Stimulated activated CD4-positive, alpha-beta T cell treated with anti-CD3 and anti-CD28 coated beads, Interleukin-4, amount 100 ng/mL, for 48 hours (primary cell): ENCODE data around the gene PDGFA.

ENCODE experiments used
- DNase-seq, 2 donors: peaks; one replicate each; pipeline ENCODE4 v3.0.0-alpha.2; 2020; ENCODE audit warnings: low read depth in 2 of 2

PDGFA gene

DNA sequence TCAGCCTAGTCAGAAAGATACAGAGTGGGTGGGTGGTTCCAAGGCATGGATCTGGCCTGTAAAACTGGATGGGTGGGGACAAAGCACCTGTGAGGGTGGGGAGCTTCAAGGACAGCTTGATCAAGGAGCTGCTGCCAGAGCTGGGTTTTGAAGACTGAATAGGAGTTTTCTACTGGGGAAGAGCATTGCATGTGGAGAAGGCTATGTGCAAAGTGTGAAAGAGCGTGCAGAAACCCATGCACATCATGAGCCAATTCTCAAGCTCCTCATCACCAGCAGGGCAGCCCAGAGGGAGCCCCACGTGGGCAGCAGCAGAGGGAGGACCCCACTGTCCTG, 58.6 kb downstream of the PDGFA start:
- DNase-seq = no peak

DNA sequence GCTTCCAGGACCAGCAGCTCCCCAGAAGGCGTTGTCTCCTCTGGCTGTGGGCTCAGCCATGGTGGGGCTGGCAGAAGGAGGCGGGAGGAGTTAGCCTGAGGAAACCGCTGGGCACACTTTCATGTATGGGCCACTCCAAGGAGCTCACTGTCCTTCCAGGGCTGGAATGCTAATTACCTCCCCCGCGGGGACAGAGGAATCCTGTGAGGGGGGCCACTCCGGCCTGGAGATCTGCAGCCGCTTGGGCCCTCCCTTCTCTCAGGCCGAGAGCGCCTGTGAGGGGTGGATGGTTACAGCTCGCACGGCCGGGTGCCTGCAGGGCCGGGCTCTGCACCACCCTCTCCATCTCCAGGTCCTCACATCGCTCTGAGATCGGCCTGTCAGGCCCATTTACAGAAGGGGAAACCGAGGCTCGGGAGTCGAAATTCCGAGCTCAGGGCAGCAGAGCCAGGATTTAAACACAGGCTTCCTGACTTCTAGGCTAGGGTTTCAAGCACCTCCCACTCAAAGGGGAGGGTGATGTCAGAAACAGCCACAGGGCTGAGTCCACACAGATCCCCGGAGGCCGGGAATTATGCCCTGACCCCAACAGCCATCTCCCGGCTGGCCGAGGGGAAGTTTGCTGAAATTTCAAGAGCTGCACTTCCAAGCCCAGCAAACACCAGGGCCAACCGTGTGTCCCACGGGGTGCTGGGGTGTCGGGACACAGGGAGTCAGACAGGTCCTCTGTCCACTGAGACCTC, 59.1 kb downstream of the PDGFA start:
- no peak for DNase-seq

DNA sequence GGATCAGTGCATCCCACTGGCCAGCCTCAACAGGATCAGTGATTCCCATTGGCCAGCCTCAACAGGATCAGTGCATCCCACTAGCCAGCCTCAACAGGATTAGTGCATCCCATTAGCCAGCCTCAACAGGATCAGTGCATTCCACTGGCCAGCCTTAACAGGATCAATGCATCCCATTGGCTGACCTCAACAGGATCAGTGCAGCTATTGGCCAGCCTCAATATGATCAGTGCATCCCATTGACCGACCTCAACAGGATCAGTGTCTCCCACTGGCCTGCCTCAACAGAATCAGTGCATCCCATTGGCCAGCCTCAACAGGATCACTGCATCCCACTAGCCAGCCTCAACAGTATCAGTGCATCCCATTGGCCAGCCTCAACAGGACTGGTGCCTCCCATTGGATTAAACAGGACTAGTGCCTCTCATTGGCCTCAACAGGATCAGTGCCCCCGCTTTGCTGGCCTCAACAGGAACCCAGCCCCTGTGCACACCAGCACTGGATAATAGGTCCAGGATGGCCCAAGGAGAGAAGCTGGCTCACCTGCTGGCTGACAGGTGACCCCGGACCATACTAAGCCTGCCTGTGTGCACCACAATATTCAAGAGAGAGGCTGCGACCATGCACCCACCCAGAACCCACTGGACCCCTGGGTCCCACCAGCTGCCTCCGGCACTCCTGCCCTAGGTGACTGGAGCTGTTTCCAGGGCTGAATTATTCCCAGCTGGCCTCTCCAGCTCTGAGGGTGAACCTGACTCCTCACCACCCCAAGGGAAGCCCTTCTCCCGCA, 59.9 kb downstream of the PDGFA start:
- DNase-seq = no peak

DNA sequence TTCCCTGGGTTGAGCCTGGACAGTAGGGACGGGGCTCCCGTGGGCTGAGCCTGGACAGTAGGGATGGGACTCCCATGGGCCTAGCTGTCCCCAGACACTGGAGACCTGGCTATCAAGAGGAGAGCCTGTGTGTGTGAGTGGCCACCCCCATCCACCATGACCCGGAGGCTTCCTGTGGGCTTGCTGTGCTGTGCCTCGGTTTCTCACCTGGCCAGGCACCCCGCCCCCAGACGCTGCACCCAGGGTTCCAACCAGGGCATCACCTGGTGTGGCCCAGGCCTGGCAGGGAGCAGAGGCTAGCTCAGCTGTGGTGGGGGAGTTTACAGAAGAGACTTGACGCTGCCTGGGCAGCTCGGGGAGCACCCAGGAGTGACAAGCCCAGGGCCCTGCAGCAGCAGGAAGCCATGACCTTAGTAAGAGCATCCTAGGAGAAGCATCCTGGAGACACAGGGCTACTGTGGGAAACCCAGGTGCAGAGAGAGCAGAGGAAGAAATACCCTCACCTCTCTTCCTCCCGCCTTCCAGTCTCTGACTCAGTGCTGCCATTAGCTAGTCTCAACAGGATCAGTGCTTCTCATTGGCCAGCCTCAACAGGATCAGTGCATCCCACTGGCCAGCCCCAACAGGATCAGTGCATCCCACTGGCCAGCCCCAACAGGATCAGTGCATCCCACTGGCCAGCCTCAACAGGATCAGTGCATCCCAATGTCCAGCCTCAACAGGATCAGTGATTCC, 61.0 kb downstream of the PDGFA start:
- no peak for DNase-seq

DNA sequence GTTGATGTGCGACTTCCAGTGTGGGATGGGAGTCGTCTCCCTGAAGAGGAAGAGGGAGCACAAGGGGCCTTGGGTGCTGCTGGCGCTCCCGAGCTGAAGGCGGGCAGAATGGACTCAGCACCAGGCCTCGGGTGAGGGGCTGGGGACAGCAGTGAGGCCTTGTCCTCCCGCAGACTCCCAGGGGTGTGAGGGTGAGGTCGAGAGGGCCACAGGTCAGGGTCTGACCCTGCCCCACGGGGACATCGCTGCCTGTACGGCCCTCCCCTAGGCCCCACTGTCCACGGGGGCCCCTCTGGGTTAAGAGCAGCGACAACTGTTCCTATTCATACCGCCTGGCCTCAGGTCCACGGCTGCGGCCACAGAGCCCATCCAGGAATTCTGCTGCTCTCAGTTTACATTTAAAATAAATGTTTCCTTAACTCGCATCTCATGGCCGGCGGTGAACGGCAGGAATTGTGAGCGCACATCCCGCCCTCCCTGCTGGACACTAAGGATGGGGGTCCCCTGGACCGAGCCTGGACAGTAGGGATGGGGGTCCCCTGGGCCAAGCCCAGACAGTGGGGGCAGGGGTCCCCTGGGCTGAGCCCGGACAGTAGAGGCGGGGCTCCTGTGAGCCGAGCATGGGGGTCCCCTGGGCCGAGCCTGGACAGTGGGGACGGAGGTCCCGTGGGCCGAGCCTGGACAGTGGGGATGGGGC, 61.7 kb downstream of the PDGFA start:
- DNase-seq = no peak

DNA sequence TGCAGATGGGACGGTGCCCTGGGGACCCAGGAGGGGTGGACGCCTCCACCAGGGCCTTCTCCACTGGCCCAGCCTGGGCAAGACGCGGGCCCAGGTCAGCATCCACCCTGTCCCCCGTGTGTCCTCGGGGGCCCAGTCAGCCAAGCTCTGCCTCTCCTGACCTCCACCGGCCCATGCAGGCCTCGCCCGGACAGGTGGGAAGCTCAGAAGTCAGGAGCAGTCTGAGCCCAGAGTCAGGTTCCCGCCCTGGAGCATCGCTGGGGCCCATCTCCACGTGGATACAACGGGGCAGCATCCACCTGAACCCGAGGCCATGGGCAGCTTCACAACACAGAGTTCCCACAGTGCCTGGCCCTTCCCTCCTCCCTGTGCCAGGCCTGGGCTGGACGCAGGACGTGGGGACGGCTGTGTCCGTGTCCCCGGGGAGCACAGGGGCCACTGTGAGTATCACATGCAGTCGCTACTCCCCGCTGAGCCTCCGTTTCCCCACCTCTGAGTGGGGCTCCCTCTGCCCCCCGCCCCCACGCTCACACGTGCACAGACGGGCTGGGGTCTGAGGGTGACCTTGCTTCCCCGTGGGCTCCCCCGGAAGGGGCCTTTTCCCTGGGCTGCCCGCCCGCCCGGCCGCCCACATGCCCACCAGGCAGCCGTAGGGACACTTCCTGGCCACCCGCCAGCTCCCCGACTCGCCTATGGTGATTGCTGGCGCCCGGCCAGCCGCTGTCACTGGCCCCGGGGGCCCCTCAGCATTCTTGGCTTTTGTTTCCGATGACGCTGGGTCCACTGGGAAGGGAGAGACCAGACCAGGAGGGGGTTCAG, 64.3 kb downstream of the PDGFA start:
- DNase-seq = no peak

DNA sequence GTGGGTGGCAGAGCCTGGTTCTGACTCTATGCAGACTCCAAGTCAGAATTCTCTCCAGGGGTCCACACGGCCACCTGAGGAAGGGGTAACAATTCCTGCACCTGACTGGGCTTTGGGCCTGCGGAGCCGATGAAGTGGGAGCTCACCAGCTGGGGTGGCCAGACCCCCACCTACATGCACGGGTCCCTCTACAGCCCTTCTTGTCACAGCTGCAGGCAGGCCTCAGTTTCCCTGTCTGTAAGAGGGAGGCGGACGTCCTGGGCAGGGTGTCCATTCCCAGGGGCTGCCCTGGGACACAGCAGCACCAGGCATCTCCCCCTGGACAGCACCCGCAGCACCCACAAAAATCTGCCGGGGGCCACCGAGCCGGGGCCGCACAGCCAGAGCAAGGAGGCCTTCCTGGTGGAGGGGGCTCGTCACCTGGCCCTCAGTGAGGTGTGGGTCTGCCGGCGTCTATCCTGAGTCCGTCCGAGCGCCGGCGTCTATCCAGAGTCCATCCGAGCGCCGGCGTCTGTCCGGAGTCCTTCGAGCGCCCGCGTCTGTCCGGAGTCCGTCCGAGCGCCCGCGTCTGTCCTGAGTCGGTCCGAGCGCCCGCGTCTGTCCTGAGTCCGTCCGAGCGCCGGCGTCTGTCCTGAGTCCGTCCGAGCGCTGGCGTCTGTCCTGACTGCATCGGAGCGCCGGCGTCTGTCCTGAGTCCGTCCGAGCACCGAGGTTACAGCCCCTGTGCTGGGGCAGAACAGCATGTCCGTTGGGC, 65.1 kb downstream of the PDGFA start:
- no peak for DNase-seq

DNA sequence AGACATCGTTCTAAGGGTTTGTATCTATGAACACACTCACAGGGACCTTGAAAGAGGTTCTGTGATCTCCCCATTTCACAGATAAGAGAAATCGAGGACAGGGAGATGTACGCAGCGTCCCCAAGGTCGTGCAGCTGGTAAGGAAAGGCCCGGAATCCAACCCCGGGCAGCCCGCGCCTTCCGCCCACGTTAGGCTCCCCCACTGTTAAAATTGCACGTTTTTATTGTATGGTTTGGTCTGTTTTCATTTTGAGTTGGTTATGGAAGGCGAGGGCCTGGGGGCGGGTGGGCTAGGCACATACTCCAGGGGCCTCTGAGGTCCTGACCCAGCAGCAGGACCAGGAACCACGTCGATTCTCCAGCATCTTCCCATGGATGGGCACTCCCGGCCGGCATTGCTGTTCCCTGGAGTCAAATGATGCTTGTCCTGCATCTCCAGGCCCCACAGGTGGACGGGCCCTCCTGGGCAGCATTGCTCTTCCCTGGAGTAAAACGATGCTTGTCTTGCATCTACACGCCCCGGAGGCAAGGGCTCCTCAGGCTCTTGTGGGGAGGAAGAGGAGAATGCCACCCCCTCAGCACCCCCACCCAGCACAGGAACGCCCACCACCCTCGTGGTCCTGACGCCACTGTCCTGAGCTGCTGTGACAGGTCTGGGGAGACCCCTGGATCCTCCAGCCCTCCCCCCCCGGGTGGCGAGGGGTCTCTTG, 65.9 kb downstream of the PDGFA start:
- DNase-seq = no peak

DNA sequence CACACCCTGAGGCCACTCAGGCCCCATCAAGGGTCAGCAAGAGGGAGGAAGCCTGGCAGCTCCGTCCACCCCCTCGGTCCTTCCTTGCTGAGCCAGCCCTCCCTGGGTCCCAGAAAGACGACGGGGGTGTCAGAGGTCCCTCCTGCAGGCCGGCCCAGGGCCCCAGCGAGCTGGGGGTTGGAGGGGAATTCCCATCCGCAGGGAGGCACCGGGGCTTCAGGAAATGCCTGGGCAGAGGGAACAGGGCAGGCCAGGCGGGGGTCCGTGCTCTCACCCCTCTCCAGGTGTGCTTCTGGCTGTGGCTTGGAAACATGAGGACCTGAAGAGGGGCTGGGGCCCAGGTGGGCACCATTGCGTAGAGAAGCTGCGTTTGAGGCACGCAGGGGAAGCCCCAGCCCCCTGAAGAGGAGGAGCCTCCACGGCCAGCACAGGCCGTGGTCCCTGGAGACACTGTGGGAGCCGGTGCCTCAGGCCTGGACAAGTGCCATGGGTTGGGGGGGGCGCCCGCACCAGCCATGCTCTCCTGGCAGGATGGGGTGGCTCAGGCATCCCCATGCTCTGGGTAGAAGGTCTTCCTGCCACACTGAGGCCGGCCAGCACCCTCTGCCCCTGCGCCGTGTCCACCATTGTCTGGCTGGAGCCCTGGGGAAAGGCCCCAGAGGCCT, 66.7 kb downstream of the PDGFA start:
- no peak for DNase-seq

DNA sequence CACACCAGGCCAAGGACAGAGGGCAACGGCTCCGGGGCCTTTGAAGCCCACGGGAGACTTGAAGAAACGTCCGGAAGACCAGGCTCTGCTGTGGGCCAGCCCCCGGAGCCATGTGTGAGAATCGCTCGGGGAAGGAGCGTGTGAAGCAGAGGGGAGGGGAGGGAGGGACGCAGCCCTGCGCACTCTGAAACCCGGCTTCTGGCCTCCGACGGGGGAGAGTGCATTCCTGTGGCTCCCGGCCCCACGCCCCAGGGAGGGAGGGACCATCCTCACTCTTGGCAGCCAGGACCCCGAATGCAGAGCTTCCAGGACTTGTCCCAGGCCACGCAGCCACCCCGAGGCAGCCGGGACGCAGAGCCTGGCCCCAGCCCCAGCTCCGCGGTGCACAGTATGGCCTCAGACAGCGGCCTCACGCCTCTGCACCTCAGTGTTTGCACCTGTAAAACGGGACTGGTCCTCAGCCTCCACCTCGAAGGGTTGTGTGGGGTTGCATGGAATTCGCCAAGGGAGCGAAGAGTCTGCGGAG, 67.4 kb downstream of the PDGFA start:
- no peak for DNase-seq

DNA sequence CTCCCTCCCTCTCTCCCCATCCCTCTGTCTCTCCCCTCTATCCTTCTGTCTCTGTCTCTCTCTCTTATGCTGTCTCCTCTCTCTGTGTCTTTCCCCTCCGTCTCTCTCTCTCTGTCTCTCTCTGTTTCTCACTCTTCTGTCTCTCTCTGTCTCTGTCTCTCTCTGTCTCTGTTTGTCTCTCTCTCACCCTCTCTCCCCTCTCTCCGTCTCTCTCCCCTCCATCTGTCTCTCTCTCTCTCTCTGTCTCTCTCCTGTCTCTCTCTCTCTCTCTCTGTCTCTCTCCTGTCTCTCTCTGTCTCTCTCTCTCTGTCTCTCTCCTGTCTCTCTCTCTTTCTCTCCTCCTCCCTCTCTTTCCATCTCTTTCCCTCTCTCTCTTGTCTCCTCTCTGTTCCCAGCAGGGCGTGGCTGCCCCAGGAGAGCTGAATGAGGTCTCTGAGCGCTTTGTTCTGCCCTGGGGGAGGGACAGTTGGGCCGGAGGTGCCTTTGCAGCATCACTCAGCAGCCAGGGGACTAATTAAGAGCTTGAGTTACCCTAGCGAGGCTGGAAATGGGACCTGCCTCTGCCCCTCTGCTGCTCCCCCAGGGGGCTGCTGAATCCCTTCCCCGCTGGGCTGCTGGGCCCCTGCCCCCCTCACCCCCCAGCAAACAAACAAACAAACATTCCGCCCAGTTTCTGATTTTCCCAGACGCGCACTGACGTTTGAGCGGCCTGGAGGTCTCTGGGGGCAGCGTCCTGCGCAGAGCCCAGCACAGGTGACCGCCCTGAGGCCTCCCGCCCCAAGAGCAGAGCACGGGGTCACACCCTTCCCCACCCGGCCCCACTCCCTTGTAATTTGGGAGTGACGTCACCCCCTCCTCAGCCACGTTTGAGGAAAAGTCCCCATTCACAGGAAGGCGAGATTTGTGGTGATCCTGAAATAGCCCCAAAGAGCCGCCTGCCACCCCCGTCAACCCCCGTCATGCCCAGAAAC, 68.1 kb downstream of the PDGFA start:
- DNase-seq = no peak

DNA sequence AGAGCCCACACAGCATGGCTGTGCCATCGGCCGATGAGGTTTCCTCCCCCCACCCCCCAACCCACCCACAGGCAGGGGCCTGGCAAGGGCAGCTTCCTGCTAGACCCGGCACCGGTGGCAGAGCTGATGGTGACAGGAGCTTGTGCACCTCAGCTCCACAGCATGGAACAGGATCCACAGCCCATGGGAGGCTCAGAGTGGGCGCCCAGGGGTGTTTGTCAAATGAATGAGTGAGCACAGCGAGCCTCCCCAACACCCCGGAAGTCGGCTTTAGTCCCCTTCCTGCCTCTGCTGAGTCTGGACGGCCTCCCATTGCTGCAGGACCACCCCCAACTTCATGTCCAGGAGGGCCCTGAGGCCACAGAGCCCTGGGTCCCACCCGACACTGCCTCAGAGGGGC, 68.9 kb downstream of the PDGFA start:
- DNase-seq = peak in 1 of 2 donors; percentile 6

DNA sequence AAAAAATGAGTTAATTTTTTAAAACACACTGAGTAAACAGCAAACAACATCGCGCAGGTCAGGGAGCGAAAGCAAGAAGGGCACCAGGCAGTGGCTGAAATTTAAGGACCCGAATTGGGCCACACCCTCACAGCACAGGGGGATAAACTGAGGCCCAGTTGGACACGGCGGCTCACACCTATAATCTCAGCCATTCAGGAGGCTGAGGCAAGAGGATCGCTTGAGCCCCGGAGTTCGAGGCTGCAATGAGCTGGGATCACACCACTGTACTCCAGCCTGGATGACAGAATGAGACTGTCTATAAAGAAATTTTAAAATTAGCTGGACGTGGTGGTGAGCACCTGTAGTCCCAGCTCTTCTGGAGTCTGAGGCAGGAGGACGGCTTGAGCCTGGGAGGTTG, 69.6 kb downstream of the PDGFA start:
- DNase-seq = no peak

DNA sequence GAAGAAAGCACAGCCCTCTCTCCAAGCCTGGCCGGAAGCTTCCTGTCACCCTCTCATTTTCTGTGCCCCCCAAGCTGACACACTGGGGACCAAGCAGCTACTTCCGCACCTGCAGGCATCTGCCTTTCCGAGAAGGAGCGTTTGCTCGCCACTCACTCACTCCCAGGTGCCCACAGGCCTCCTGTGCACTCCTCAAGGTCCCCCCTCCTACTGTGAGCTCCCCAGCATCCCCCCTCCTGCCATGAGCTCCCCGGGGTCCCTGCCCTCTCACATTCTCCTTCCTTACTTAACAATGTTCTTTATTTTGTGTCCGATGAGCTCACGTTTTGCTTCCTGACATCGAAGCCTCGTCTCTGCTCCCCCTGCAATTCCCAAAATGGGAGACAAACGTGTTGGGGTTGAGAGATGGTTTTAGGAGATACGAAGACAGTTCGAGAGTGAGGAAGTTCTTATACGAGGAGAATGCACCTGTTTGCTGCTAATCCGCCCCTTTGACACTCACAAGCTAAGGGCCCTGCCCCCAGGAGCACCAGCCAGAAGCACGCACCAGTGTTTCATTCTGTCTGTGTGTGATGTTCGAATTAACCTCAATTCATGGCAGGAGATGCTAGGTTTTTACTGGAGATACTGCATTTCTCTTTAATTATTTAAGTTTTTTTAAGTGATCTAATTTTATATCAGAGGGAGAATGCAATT, 70.2 kb downstream of the PDGFA start:
- no peak for DNase-seq

DNA sequence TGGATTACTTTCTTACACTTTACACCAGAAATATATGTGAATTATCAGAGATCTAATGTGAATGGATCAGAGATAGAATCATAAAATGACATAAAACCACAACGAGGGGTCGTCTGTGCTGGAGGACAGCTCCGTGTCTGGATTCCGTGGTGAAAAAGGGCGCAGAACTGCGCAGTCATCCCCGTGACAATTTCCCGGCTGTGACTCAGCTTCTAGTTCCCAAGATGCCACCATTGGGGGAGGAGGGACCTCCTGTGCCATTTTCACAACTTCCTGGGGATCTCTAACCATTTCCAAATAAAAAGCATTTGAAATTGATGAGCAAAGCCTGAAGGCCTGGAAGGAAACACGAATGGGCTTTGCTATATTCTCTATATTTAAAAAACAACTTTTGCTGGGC, 72.1 kb downstream of the PDGFA start:
- DNase-seq = no peak
